HL-60 (cell line): ENCODE data around the gene SLC10A6.

Experiments used
- DNase-seq, 2 experiments: peaks; one replicate each; pipeline ENCODE4 v3.0.0-alpha.2; 2010 to 2020; ENCODE audit warnings: low read depth in 1 of 2, low spot score in 1 of 2
- H3K27ac ChIP-seq: fragments of 250-450 bp; sonication (Bioruptor Pico); replicated peaks from 2 replicates; pipeline ENCODE4 v1.5.1; 2020; ENCODE audit warnings: mild to moderate bottlenecking, moderate library complexity
- H3K27me3 ChIP-seq: fragments of 250-450 bp; sonication (Bioruptor Pico); 2 replicates; pipeline ENCODE4 v1.5.1; 2021; ENCODE audit warnings: mild to moderate bottlenecking, moderate library complexity; ENCODE audit not compliant: insufficient read depth, poor library complexity, severe bottlenecking
- H3K4me3 ChIP-seq: replicated peaks from 2 replicates; pipeline ENCODE4 v1.5.1; 2011; ENCODE audit warnings: mild to moderate bottlenecking, control low read depth, low read length; ENCODE audit not compliant: insufficient read depth
- GABPA ChIP-seq: IDR thresholded peaks from 2 replicates; pipeline ENCODE4 v1.6.1; 2012; ENCODE audit warnings: low read depth
- POLR2AphosphoS5 ChIP-seq: IDR thresholded peaks from 2 replicates; pipeline ENCODE4 v1.6.1; 2012; ENCODE audit warnings: low read depth
- SPI1 ChIP-seq: IDR thresholded peaks from 2 replicates; pipeline ENCODE4 v1.6.1; 2012; ENCODE audit warnings: low read depth, mild to moderate bottlenecking, borderline replicate concordance
- TF ChIP-seq, protein P1 (sequence below): IDR thresholded peaks from one replicate; pipeline ENCODE4 v1.5.1; 2011; ENCODE audit warnings: low read length, control low read depth, inconsistent platforms; ENCODE audit not compliant: insufficient read depth
- TF ChIP-seq, protein P2 (sequence below): IDR thresholded peaks from 2 replicates; pipeline ENCODE4 v1.6.1; 2012; ENCODE audit warnings: low read depth; ENCODE audit not compliant: insufficient replicate concordance

The SLC10A6 gene

DNA sequence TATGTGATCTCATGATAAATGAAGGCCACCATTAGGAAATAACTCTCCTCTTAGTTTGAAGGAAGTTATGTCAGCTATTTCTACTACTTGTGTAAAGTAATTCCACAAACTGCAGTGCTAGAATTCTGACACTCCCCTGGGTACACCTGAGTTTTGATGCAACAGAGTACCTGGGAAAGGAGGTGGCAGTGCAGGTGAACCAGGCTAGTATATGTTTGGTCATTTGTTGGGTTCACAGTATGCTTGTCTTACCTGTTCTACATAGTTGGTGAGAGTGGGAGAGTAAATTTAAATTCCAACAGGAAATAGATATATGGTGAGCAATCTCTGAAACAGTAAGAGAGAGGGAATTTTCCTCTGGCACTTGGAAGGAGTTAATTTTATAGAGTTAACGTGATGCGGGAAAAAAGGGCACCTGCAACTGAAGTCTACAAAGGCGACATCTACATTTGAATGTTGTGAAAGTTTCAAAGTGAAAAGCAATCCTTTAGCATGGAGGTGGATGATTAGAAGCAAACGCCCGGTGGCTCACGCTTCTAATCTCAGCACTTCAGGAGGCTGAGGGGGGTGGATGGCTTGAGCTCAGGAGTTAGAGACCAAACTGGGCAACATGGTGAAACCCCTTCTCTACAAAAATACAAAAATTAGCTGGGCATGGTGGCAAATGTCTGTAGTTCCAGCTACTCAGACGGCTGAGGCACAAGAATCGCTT, 8.3 kb upstream of the SLC10A6 start:
- Histone ChIP-seq H3K4me3 (no peak overlapping the region), H3K27ac (no peak overlapping the region), H3K27me3 (no peaks in the 10 kb centered on the region)
- TF ChIP-seq GABPA (no peak), POLR2AphosphoS5 (no peak), SPI1 (no peak)
- TF ChIP-seq, protein P1, sequence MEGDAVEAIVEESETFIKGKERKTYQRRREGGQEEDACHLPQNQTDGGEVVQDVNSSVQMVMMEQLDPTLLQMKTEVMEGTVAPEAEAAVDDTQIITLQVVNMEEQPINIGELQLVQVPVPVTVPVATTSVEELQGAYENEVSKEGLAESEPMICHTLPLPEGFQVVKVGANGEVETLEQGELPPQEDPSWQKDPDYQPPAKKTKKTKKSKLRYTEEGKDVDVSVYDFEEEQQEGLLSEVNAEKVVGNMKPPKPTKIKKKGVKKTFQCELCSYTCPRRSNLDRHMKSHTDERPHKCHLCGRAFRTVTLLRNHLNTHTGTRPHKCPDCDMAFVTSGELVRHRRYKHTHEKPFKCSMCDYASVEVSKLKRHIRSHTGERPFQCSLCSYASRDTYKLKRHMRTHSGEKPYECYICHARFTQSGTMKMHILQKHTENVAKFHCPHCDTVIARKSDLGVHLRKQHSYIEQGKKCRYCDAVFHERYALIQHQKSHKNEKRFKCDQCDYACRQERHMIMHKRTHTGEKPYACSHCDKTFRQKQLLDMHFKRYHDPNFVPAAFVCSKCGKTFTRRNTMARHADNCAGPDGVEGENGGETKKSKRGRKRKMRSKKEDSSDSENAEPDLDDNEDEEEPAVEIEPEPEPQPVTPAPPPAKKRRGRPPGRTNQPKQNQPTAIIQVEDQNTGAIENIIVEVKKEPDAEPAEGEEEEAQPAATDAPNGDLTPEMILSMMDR: no peak
- TF ChIP-seq, protein P2, sequence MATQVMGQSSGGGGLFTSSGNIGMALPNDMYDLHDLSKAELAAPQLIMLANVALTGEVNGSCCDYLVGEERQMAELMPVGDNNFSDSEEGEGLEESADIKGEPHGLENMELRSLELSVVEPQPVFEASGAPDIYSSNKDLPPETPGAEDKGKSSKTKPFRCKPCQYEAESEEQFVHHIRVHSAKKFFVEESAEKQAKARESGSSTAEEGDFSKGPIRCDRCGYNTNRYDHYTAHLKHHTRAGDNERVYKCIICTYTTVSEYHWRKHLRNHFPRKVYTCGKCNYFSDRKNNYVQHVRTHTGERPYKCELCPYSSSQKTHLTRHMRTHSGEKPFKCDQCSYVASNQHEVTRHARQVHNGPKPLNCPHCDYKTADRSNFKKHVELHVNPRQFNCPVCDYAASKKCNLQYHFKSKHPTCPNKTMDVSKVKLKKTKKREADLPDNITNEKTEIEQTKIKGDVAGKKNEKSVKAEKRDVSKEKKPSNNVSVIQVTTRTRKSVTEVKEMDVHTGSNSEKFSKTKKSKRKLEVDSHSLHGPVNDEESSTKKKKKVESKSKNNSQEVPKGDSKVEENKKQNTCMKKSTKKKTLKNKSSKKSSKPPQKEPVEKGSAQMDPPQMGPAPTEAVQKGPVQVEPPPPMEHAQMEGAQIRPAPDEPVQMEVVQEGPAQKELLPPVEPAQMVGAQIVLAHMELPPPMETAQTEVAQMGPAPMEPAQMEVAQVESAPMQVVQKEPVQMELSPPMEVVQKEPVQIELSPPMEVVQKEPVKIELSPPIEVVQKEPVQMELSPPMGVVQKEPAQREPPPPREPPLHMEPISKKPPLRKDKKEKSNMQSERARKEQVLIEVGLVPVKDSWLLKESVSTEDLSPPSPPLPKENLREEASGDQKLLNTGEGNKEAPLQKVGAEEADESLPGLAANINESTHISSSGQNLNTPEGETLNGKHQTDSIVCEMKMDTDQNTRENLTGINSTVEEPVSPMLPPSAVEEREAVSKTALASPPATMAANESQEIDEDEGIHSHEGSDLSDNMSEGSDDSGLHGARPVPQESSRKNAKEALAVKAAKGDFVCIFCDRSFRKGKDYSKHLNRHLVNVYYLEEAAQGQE: no peak
- no peak for DNase-seq

DNA sequence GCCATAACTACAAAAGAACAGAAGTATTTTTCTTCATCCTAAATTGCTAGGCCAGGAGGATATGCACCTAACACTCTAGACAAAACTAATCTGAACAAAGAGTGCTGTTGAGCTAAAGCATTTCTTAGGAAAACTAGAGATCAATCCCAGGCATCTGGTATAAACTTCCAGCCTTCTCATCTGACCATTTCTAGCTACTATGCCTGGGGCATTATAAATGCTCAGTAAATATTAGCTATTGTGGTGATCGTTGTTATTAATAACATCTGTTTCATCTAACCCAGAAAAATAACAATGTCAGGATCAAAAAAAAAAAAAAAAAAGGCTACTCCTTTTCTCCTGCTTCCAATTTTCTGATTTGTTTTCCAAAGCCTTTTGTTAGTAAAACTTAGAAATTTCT, 7.7 kb upstream of the SLC10A6 start:
- no peak for DNase-seq
- TF ChIP-seq, protein P1: no peak
- TF ChIP-seq SPI1: no peak
- H3K27ac ChIP-seq: no peak overlapping the region

DNA sequence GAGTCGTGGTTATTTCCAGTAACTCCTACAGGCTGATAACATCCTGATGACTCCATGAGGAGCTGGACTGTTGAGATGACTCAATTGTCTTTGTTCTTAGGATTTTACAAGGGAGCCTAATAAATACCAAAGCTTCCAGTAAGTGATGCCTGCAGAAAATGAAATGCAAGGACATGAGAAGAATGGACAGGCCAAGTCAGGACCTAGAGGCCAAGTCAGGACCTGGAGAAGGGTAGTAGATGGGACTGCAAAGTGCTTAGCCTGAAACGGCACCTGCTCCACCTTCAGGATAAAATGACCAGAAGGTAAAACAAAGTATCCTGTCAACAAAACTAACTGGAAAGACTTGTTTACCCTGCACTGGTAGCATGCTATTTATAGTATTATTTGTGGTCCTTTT, 6.4 kb upstream of the SLC10A6 start:
- Histone ChIP-seq H3K27ac (no peak overlapping the region), H3K4me3 (no peak overlapping the region), H3K27me3 (no peaks in the 10 kb centered on the region)
- TF ChIP-seq POLR2AphosphoS5 (no peak), SPI1 (no peak), GABPA (no peak)
- TF ChIP-seq, protein P2: no peak
- TF ChIP-seq, protein P1: no peak
- DNase-seq: no peak

More for the DNA sequence above, 7.7 kb upstream of the SLC10A6 start:
- no peak overlapping the region for H3K4me3 ChIP-seq
- no peaks in the 10 kb centered on the region for H3K27me3 ChIP-seq

DNA sequence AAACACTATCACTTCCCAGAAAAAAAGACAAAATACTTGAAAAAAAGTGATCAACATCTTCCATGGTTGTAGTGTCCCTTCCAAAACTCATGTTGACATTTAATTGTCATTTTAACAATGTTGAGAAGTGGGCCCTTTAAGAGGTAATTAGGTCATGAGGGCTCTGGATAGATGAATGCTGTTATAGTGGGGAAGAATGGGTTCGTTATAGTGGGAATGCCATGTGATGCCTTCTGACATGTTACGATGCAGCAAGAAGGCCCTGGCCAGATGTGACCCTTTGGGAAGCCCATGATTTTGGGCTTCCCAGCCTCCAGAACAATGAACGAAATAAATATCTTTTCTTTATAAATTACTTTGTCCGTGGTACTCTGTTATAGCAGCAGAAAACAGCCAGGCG, 4.0 kb upstream of the SLC10A6 start:
- TF ChIP-seq SPI1: no peak
- TF ChIP-seq GABPA: no peak
- TF ChIP-seq, protein P1: no peak
- no peak for TF ChIP-seq POLR2AphosphoS5
- H3K27me3 ChIP-seq: no peaks in the 10 kb centered on the region

More for the DNA sequence above, 4.0 kb upstream of the SLC10A6 start:
- Histone ChIP-seq H3K27ac (no peak overlapping the region), H3K4me3 (no peak overlapping the region)
- DNase-seq: no peak
